NCI-H345 treated with DMSO at 0.1 percent for 48 hours (cell line): ENCODE data around the gene FRMD4A.
A peak's percentile ranks its signal among the peaks of the same experiment; 100 is the strongest.

Experiments used
- DNase-seq: peaks from one replicate; lab custom pipeline; 2025; ENCODE audit not compliant: unreplicated experiment; lab: John Stamatoyannopoulos, UW

FRMD4A gene

DNA sequence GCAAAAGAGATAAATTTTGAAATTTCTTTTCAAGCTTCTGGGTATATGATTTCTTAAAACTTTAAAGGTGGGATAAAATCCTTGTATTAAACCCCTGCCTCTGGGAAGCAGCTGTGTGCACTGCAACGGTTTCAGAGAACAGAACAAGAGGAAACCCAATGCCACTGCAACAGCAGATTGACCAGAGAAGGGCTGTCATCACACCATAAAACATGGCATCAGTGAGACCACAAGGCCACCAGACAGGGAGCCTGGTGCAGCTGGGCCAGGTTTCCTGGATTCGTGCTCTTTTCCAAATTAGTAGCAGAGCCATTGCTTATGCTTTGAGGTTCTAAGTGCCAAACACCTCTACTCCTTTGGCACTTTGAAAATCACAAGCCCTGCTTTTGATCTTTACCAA, 591.5 kb downstream of the FRMD4A start:
- DNase-seq: no peak

GRCh38 chr10:13736506-13736905, 594.2 kb downstream of the FRMD4A start:
- no peak for DNase-seq

DNA sequence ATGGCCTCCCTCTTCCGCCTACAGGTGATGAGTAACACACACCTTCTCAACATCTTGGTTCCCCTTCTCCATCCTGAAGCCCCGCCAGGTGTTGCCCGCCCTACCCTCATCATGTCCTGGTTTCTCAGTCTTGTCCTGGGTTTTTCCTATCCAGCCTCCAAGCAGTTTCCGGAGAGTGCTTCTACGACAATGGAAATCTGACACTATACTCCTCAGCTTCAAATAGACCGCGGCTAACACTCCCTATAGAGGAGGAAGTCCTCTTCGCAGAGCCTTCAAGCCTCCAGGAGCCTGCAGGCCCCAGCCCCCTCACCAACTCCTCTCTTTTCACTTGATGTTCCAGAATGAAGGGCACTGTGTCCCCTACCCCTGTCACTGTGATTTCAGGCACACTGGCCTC, 596.6 kb downstream of the FRMD4A start:
- DNase-seq: no peak

DNA sequence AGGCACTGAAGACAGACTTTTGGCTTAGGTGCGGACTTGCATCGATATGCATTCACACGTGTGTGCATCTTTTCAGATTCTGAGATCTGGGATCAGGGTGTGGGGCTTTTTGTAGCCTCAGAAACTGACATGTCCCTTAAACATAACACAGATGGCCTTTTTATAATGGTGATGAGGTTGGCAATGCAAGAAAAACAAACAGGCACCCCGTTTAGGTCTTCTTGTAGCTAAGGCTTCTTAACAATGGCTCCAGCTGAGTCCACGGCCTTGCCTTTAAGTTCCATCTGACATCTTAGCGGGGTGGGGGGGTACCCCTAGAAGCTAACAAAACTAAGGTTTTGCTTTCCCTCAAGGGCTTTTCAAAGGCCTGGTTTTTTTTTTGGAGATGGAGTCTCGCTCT, 597.7 kb downstream of the FRMD4A start:
- no peak for DNase-seq

- no peak for DNase-seq
These were observed 598.3 kb downstream of the FRMD4A start for GRCh38 chr10:13732465-13732881.

DNA sequence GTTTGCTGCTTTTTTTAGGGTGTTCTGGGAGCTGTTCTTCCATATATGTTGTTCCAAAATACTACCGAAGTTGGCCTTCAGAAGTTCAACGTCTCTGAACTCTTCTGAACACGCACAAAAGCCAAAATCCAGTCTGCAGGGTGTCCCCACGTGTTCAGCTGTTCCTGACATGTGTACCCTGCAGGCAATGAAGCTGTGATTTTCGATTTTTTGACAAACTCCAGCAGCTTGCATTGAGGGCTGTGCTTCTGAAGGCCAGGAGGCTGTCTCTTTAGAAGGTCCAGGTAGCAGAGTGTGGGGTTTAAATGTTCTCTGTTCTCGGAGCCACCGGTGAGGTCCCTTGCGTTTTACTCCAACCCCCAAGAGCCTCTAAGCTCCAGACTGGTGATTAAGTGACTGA, 598.9 kb downstream of the FRMD4A start:
- no peak for DNase-seq

DNA sequence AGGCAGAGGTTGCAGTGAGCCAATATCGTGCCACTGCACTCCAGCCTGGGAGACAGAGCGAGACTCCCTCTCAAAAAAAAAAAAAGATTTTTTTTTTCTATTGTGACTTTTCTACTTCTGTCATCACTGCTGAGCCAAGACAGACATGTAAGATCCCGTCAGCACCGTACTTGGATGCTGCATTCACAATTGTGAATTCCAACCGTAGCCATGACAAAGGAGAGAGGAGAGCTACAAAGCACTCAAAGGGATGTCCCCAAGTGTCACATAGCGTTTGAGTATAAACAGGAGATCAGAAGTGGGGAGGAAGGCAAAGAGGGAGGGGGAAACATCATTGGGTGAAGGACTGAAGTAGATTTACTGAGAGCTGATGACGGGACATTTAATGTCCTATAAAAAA, 599.8 kb downstream of the FRMD4A start:
- DNase-seq: no peak

DNA sequence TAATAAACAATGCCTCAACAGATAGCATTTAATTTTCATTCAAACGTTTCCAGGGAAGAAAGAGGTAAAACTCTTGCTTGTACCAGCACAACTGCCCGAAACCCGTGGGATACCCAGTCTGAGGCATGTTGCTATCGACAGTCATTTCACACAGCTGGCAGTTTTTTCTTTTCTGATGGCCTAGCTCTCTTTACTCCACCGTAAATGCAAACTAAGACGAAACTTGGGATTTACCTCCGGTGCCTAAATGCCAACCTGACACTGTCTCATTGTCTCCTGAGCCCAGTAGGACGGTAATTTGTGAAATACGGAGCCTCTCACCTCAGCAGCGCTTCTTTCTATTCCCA, 600.4 kb downstream of the FRMD4A start:
- no peak for DNase-seq

DNA sequence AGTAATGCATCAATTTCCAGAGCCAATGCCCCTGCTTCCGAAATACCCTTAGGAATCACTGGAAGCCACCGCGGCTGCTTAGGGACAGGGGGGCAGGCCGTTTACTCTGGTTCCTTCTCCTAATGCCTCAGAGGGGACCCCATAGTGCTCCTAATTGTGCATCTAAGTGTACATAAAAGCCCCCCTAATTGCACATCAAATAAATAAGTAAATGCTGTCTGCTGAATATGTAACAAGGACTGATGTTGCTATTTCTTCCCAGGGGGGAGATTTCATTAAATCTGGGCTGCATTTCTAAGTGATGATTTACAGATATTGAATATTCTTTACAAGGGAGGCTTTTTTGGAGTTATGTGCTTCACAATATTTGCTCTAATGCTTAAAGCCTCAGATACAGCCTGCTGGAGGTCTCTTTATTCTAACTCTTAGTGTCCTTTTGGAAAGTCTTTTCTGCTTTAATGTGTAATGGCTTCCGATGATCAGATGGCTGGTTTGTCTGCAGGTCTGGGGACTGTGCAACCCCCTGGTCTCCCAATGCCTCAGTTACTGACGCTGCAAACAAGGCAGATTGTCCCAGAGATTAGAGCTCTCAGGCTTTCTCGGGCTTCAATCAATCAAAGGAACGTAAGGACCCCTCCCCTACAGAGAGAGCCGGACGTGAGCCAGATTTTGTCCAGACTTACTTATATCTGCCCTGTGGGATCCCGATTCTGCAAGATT, 601.0 kb downstream of the FRMD4A start:
- DNase-seq: no peak

DNA sequence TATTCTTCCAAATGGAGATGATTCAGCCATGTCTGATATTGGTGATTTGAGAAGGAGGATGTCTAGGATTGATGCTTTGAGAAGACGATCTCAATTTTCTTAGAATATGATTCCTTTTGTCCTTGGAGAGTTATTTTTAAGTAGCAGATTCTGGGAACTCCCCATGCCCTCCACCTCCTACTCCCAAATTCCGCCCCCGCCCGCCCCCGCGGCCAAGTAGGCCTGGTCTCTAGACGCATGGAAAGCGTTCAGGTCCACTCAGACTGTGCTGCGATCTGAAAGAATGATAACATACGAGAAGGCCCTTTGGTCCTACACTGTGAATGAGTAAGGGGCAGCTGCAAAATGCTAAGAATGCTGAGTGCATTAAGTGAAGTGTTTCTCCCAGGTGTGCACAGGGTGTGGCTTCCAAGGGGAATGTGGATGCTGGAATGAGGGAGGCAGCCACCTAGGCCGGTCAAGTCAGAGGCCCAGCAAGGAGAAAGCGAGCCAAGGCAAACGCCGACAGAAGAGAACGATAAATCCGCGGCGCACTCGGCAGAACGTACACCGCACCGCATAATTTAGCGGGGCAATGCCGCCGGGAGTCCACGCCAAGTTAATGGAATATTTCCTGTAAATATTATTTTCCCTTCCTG, 601.7 kb downstream of the FRMD4A start:
- no peak for DNase-seq

- DNase-seq: no peak
These were observed 605.1 kb downstream of the FRMD4A start for GRCh38 chr10:13725594-13725993.

- DNase-seq: no peak
These were observed 606.2 kb downstream of the FRMD4A start for GRCh38 chr10:13724484-13724883.

GRCh38 chr10:13722747-13723653, 607.7 kb downstream of the FRMD4A start:
- no peak for DNase-seq

- no peak for DNase-seq
These were observed 609.2 kb downstream of the FRMD4A start for GRCh38 chr10:13721486-13721885.

DNA sequence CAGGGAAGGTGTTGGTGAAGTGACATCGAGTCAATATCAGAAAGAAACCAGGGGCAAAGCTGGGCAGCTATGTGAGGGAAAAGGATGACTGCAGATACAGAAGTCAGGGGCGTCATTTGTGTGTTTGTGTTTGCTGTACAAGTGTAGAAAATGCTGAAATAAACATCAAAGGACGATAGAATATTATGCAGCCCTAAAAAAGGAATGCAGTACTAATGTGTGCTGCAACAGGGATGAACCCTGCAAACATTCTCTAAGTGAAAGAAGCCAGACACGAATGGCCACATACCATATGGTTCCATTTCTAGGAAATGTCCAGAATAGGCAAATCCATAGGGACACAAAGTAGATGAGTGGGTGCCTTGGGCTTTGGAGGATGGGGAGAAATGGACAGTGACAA, 610.0 kb downstream of the FRMD4A start:
- DNase-seq: no peak

GRCh38 chr10:13719425-13719824, 611.3 kb downstream of the FRMD4A start:
- DNase-seq: no peak

DNA sequence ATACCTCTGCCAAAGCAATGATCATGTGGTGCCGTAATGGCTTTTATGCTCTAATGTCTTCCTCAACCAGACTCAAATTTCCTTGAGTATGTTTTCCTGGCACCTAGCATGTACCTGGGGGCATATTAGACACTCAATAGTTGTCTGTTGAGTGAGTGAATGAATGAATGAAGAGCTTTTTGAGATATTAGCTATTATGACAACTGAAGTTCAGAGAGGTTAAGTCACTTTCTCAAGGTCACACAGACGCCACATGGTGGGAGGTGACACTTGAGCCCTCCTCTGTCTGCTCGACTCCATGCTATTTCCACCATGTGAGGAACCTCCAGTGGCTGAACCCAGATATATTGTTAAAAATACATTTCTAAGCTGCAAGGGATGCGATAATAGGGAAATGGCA, 611.9 kb downstream of the FRMD4A start:
- no peak for DNase-seq

GRCh38 chr10:13717936-13718772, 612.6 kb downstream of the FRMD4A start:
- peak; percentile 41 for DNase-seq

DNA sequence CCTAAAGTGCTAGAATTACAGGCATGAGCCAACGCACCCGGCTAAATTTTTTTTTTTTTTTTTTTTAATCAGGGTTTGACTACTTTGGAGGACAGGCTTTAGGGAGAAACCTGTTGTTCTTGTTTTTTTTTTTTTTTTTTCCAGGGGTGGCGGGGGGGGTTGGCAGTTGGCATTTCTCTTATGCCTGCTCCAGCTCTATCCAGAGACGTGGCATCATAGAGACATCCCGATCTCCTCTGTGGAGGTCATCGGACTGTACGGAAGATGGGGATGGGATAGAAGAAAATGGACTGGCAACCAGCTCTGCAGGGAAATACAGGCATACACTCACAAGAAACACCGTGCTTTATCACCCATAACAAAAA, 613.2 kb downstream of the FRMD4A start:
- DNase-seq: no peak

GRCh38 chr10:13716081-13717071, 614.3 kb downstream of the FRMD4A start:
- DNase-seq: no peak
